Keratinocyte (primary cell): ENCODE results near the gene ENTPD2. TPM values are rescaled to one million over a fixed set of nuclear protein-coding genes. Genes with fewer than 3 reads are reported as not detected.
A peak's percentile ranks its signal among the peaks of the same experiment; 100 is the strongest.

ENCODE experiments used
- DNase-seq: peaks from one replicate; pipeline ENCODE4 v3.0.0-alpha.2; 2011; ENCODE audit warnings: low read depth, missing footprints, low spot score
- FAIRE-seq: peaks from 2 replicates; lab custom pipeline; 2011; peaks lifted over from hg19 to GRCh38; lab: Jason Lieb, UNC
- H2AFZ ChIP-seq: 2 replicates; pipeline ENCODE4 v1.6.0; 2012; ENCODE audit warnings: low read length, control low read depth, inconsistent platforms; ENCODE audit not compliant: control insufficient read depth
- H3K27ac ChIP-seq: 2 replicates; pipeline ENCODE4 v1.5.1; 2011; ENCODE audit warnings: low read length; ENCODE audit not compliant: control insufficient read depth, insufficient read depth
- H3K27me3 ChIP-seq: 3 replicates; pipeline ENCODE4 v1.6.0; 2011; ENCODE audit warnings: low read length; ENCODE audit not compliant: control insufficient read depth, insufficient read depth; ENCODE audit errors: extremely low read depth
- H3K36me3 ChIP-seq, 2 experiments: 2 replicates in 1 of 2; 3 replicates in 1 of 2; pipeline ENCODE4 v1.5.1; 2011; ENCODE audit warnings: low read length in 2 of 2, mild to moderate bottlenecking in 1 of 2; ENCODE audit not compliant: control insufficient read depth in 2 of 2, insufficient read depth in 2 of 2; ENCODE audit errors: extremely low read depth in 1 of 2
- H3K4me1 ChIP-seq: 3 replicates; pipeline ENCODE4 v1.5.1; 2011; ENCODE audit warnings: low read length; ENCODE audit not compliant: control insufficient read depth, insufficient read depth; ENCODE audit errors: extremely low read depth
- H3K4me2 ChIP-seq: 3 replicates; pipeline ENCODE4 v1.6.0; 2011; ENCODE audit warnings: low read depth, low read length; ENCODE audit not compliant: control insufficient read depth, insufficient read depth; ENCODE audit errors: extremely low read depth
- H3K4me3 ChIP-seq, 3 experiments: fragments of 200-600 bp in 1 of 3; sonication (generic) in 1 of 3; 2 replicates in 2 of 3; 3 replicates in 1 of 3; pipeline ENCODE4 v1.5.1; 2011 to 2016; ENCODE audit warnings: low read length in 3 of 3, mild to moderate bottlenecking in 3 of 3, control low read depth in 2 of 3, inconsistent platforms in 1 of 3, low read depth in 1 of 3, mixed read lengths in 1 of 3, mixed run types in 1 of 3, moderate library complexity in 1 of 3; ENCODE audit not compliant: control insufficient read depth in 2 of 3, insufficient read depth in 2 of 3; ENCODE audit errors: extremely low read depth in 1 of 3
- H3K79me2 ChIP-seq: 2 replicates; pipeline ENCODE4 v1.6.0; 2012; ENCODE audit warnings: low read length; ENCODE audit not compliant: control insufficient read depth, insufficient read depth
- H3K9ac ChIP-seq: 3 replicates; pipeline ENCODE4 v1.6.0; 2011; ENCODE audit warnings: low read length; ENCODE audit not compliant: control insufficient read depth, insufficient read depth; ENCODE audit errors: extremely low read depth
- H3K9me1 ChIP-seq: 3 replicates; pipeline ENCODE4 v1.6.0; 2011; ENCODE audit warnings: low read length; ENCODE audit not compliant: control insufficient read depth, insufficient read depth; ENCODE audit errors: extremely low read depth
- H3K9me3 ChIP-seq: 2 replicates; pipeline ENCODE4 v1.5.1; 2012; ENCODE audit warnings: low read depth, low read length; ENCODE audit not compliant: control insufficient read depth
- H4K20me1 ChIP-seq: 3 replicates; pipeline ENCODE4 v1.6.0; 2011; ENCODE audit warnings: low read length; ENCODE audit not compliant: control insufficient read depth, insufficient read depth; ENCODE audit errors: extremely low read depth
- EZH2 ChIP-seq: IDR thresholded peaks from one replicate; pipeline ENCODE4 v1.6.1; 2012; ENCODE audit warnings: inconsistent platforms, mild to moderate bottlenecking, low read length, moderate library complexity
- dilution Hi-C: fragments of 300-500 bp; cut with MboI; formaldehyde crosslinking; loops from one replicate; pipeline ENCODE4 v1.7.0; 2020; ENCODE audit warnings: low sequenced_read_pairs; ENCODE audit not compliant: extremely low pct_ligation_motif_present
- polyA plus RNA-seq, 5 experiments: library from polyadenylated mRNA; depleted of rRNA in 3 of 5; stranded (reverse) in 3 of 5; stranded (forward) in 1 of 5; unstranded in 1 of 5; fragments of >200 nt; gene quantifications; 1 replicate in 1 of 5; 2 replicates in 3 of 5; 3 replicates in 1 of 5; pipeline versions ENCODE4 v1.2.1 to v1.2.3, GENCODE V29; 2011 to 2012; ENCODE audit warnings: missing spikeins in 2 of 5, low read depth in 1 of 5, low replicate concordance in 1 of 5
- TF ChIP-seq, protein P1 (sequence below), 3 experiments: IDR thresholded peaks in 1 of 3; conservative IDR thresholded peaks in 1 of 3; optimal IDR thresholded peaks in 1 of 3; 2 replicates in 2 of 3; 3 replicates in 1 of 3; pipeline versions ENCODE3 to v1.5.1; 2011; ENCODE audit warnings: low read length in 3 of 3, mild to moderate bottlenecking in 3 of 3, moderate library complexity in 2 of 3, control low read depth in 1 of 3, inconsistent platforms in 1 of 3; ENCODE audit not compliant: insufficient read depth in 2 of 3; ENCODE audit errors: extremely low read depth in 1 of 3

Gene ENTPD2
- polyA plus RNA-seq, 1 donor (not counting 4 experiments of a cell fraction or from before 2014, with no cell fraction given): 0.52 TPM

DNA sequence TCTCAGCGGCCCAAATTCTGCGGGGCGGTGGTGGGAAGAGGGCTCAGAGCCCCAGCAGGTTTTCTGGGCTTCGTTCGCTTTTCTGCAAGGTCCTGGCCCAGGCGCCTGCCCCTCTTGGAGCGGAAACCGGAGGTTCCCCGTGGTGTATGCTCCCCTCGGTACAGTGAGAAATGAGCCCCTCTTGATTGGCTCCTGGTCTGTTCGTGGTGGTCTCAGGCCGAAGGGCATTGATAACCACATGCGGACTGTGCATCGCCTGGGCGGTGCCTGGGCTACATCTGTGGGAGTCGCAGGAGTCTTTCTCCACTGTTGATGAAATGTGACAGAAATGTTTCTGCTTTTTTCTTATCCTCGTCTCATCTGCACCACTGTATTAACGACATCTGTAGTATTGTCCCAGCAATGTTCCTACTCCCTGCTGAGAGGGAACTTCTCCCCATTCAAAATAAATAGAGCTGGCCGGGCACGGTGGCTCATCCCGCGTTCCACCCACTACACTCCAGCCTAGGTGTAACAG is 33.6 kb upstream of the ENTPD2 start:
- Histone ChIP-seq H3K4me3 (peak overlapping the region; percentile 69 to 93 (median 76)), H3K9me1 (peaks cover 2% of the 10 kb centered on the region), H3K4me2 (peak overlapping the region; percentile 99), H4K20me1 (no peaks in the 10 kb centered on the region), H3K9ac (peak overlapping the region; percentile 82), H3K27me3 (no peaks in the 10 kb centered on the region), H2AFZ (peak overlapping the region; percentile 70), H3K9me3 (no peaks in the 10 kb centered on the region), H3K27ac (peak overlapping the region; percentile 90), H3K4me1 (peaks cover 48% of the 10 kb centered on the region), H3K79me2 (peaks cover 8% of the 10 kb centered on the region), H3K36me3 (peaks cover 4 to 13% of the 10 kb centered on the region in 2 experiments)
- no peak for TF ChIP-seq EZH2
- TF ChIP-seq, protein P1, sequence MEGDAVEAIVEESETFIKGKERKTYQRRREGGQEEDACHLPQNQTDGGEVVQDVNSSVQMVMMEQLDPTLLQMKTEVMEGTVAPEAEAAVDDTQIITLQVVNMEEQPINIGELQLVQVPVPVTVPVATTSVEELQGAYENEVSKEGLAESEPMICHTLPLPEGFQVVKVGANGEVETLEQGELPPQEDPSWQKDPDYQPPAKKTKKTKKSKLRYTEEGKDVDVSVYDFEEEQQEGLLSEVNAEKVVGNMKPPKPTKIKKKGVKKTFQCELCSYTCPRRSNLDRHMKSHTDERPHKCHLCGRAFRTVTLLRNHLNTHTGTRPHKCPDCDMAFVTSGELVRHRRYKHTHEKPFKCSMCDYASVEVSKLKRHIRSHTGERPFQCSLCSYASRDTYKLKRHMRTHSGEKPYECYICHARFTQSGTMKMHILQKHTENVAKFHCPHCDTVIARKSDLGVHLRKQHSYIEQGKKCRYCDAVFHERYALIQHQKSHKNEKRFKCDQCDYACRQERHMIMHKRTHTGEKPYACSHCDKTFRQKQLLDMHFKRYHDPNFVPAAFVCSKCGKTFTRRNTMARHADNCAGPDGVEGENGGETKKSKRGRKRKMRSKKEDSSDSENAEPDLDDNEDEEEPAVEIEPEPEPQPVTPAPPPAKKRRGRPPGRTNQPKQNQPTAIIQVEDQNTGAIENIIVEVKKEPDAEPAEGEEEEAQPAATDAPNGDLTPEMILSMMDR (optimal IDR thresholded peaks at IDR 0.05 in 1 of 3, IDR thresholded peaks at IDR 0.05 in 1 of 3, conservative IDR thresholded peaks at IDR 0.05 in 1 of 3; ENCODE audit: extremely low read depth in 1 of 3, insufficient read depth in 2 of 3, low read length in 3 of 3): no peak
- dilution Hi-C loops: no loop called here
- DNase-seq (no peak), FAIRE-seq (no peak)

DNA sequence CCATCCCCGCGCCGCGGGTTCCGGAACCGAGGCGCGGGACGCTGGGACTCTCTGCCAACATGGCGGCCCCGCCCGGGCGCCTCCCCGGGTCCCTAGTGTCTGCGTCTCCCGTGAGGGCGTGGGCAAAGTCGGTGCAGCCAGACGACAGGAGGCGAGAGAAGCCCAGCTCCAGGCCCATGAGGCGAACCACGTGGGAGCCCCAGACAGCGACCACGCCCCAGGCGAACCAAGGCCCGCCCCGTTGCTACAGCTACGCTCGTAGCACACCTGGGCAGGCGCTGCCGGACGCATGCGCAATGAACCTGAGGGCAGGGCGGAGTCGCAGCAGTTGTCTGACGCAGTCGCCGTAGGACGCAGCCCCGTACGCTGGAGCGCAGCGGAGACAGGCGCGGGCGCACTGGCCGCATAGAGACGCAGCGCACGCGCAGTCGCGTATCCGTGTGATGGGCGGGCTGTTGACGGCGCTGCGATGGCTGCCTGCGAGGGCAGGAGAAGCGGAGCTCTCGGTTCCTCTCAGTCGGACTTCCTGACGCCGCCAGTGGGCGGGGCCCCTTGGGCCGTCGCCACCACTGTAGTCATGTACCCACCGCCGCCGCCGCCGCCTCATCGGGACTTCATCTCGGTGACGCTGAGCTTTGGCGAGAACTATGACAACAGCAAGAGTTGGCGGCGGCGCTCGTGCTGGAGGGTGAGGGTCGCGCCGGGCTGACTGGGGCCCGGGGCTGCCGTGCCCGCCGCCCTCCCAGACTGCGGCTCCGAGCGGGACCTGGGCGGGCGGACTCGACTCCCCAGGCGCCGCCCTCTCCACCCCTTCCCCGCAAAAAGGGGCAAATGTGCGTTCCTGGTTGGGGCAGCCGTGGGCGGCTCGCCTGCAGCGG is 32.9 kb upstream of the ENTPD2 start, which contains the start of gene MAN1B1:
Gene MAN1B1 (plus strand): TSS at position 455 of the 878 bp plus-strand sequence. CDS start 15 bp downstream, at position 470.
- FAIRE-seq (peak; percentile 85), DNase-seq (peak; percentile 98)
- no peak for TF ChIP-seq EZH2
- TF ChIP-seq, protein P1 (optimal IDR thresholded peaks at IDR 0.05 in 1 of 3, IDR thresholded peaks at IDR 0.05 in 1 of 3, conservative IDR thresholded peaks at IDR 0.05 in 1 of 3; ENCODE audit: extremely low read depth in 1 of 3, insufficient read depth in 2 of 3, low read length in 3 of 3): no peak
- peak within 1 kb of the TSS; percentile 90 for H3K9ac ChIP-seq
- H3K79me2 ChIP-seq: peaks cover 8% of the 10 kb centered on the region
- peak within 1 kb of the TSS; percentile 90 for H3K27ac ChIP-seq
- dilution Hi-C loops: no loop called here
- peaks cover 48% of the 10 kb centered on the region for H3K4me1 ChIP-seq
- peaks cover 4 to 12% of the 10 kb centered on the region in 2 experiments for H3K36me3 ChIP-seq
- H3K4me2 ChIP-seq: peak within 1 kb of the TSS; percentile 99
- H4K20me1 ChIP-seq: no peaks in the 10 kb centered on the region
- no peaks in the 10 kb centered on the region for H3K27me3 ChIP-seq
- peak within 1 kb of the TSS; percentile 69 to 93 (median 76) for H3K4me3 ChIP-seq
- H2AFZ ChIP-seq: peak within 1 kb of the TSS; percentile 70
- H3K9me1 ChIP-seq: peaks cover 2% of the 10 kb centered on the region
- H3K9me3 ChIP-seq: no peaks in the 10 kb centered on the region
